Stimulated activated CD8-positive, alpha-beta memory T cell treated with anti-CD3 and anti-CD28 coated beads, Interleukin-12 subunit alpha, Interleukin-12 subunit beta, amount 100 ng/mL, for 1 hour (primary cell): ENCODE data around the gene ATOX1.
"Not testable (repeated sequence)": the region's sequence is repeated elsewhere in the genome, so short reads cannot be mapped to it uniquely, and the experiment has no call there.

ENCODE experiments used
- DNase-seq: peaks from one replicate; pipeline ENCODE4 v3.0.0-alpha.2; 2020; ENCODE audit warnings: low read depth

The ATOX1 gene

GRCh38 chr5:151758430-151759241 is at the start of gene ATOX1:
TSS of gene ATOX1 (minus strand) at chr5:151758631. CDS start at chr5:151758551, 80 bp downstream.
- DNase-seq = peak; percentile 83

DNA sequence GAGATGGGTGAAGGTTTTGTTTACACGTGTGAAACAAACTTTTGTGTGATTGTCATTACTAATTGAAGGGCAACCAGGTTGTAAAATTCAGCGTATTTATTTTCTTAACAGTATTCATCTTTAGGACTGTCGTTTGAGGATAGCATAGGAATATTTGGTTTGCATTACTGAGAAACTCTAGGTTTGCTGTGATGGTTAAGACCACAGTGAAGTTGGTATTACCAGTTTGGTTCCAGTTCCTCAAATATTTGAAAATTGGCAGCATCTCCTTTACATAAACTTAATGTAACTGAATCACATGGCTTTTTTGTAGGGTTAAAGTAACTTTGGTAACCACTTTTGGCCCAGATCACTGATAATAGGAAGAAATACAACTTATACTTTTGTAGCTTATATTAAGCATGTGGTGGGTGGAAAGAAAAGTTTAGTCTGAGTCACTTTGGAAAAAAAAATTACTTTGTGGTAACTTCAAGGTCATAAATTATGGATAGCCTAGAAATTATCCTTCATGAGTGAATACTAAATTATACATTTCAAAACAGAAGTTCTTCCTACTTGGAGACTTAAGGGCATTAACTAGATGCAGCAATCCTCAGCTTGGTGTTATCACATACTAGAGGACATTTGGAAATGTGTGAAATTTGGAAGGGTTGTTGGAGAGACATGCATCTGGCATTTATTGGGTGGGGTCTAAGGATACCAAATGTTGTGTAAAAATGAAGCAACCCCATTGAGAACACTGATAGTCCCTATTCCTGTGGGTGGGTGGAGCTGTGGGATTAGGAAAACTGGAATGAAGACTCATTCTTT is 47.2 kb upstream of the ATOX1 start:
- no peak for DNase-seq

DNA sequence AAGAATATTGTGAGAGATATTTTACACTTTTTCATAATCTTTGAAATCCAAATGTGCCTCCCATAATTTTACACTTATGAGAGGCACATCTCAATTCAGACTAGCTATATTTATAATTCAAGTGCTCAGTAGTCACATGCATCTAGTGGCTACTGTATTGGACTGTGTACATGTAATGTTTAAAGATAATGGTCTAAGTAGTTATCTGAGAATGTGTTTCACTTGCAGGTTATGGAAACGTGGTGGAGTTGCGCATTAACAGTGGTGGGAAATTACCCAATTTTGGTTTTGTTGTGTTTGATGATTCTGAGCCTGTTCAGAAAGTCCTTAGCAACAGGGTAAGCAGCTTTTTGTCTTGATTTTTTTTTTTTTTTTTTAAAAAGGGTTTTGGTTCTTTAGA is 42.1 kb upstream of the ATOX1 start:
- DNase-seq = no peak

DNA sequence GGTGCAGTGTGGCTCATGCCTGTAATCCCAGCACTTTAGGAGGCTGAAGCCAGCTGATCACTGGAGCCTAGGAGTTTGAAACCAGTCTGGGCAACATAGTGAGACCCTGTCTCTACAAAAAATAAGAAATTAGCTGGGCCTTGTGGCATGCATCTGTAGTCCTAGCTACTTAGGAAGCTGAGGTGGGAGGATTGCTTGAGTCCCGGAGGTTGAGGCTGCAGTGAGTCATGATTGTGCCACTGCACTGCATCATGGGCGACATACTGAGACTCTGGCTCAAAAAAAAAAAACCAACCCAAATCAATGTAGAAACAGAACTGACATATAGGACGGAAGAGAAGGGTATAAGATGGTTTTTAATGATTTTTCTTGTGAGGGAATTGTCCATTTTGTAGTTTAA is 41.0 kb upstream of the ATOX1 start:
- no peak for DNase-seq

GRCh38 chr5:151798674-151799073 is 40.2 kb upstream of the ATOX1 start:
- no peak for DNase-seq

DNA sequence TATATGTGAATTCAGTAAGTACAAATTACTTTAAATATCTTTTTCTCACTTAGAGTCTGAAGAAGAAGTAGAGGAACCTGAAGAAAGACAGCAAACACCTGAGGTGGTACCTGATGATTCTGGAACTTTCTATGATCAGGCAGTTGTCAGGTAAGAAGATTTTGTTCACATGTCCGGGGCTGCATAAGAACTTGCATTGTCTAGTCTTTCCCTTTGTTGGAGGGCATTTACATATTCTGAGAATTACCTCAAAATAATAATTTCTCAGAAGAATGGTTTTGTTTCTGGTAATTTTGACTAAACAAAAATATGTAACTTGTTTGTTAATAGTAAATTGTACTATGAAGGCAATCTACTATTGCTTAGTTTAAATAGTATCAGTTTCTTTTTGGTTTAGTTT is 37.0 kb upstream of the ATOX1 start:
- no peak for DNase-seq

GRCh38 chr5:151793358-151793757 is 34.9 kb upstream of the ATOX1 start:
- DNase-seq = no peak

GRCh38 chr5:151787817-151788216 is 29.4 kb upstream of the ATOX1 start:
- DNase-seq = no peak

DNA sequence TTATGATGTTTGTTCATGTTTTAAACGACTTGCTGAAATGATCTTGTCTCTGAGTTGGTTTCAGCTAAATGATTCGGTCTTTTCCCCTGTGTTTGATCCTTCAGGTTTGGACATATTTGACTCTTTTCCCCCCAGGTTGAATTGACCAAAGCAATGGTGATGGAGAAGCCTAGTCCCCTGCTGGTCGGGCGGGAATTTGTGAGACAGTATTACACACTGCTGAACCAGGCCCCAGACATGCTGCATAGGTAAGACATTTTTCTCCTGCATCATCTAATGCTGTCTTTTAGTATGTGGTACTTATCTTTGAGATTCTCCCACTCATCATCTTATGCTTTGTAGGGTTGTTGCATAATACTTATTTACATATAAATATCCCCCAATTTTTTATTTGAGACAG is 28.0 kb upstream of the ATOX1 start:
- no peak for DNase-seq

DNA sequence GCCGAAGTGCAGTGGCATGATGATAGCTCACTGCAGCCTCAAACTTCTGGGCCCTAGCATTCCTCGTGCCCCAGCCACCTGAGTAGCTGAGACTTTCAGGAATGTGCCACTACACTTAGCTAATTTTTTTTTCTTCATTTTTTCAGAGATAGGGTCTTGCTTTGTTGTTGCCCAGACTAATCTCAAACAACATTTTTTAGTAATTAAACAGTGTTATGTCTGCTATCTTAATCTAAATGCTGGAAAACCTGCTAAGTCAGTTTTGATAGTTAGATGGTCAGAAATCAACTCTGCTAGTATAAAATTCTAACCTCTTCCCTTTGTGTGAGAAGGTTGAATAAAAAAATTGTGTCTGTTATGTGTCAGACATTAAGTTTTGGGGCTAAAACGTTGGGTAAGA is 25.7 kb upstream of the ATOX1 start:
- DNase-seq = no peak

- DNase-seq = not testable (repeated sequence)
Measured at GRCh38 chr5:151783664-151784063, 25.2 kb upstream of the ATOX1 start.

GRCh38 chr5:151781201-151781600 is 22.8 kb upstream of the ATOX1 start:
- no peak for DNase-seq

- DNase-seq = no peak
Measured at GRCh38 chr5:151780348-151780747, 21.9 kb upstream of the ATOX1 start.

- no peak for DNase-seq
Measured at GRCh38 chr5:151779531-151780125, 21.2 kb upstream of the ATOX1 start.

- no peak for DNase-seq
Measured at GRCh38 chr5:151775025-151775606, 16.7 kb upstream of the ATOX1 start.

DNA sequence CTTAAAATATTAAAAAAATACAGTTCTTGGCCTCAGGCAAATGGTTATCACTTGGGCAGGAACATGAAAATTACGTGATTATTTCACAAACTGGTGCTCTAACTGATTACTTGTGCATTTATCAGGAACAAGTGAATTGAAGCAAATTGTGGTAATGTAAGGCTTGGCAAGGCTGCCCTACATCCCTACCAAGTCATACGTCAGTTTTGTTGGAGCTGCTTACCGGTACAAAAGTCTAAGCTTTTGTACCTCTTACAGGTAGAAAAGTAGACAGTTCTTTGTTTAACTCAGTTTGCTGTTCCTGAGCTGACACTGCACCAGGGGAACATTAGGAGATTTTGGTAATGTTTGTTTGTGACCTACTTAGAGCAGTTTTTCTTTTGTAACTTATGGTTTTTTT is 15.5 kb upstream of the ATOX1 start:
- DNase-seq = no peak

DNA sequence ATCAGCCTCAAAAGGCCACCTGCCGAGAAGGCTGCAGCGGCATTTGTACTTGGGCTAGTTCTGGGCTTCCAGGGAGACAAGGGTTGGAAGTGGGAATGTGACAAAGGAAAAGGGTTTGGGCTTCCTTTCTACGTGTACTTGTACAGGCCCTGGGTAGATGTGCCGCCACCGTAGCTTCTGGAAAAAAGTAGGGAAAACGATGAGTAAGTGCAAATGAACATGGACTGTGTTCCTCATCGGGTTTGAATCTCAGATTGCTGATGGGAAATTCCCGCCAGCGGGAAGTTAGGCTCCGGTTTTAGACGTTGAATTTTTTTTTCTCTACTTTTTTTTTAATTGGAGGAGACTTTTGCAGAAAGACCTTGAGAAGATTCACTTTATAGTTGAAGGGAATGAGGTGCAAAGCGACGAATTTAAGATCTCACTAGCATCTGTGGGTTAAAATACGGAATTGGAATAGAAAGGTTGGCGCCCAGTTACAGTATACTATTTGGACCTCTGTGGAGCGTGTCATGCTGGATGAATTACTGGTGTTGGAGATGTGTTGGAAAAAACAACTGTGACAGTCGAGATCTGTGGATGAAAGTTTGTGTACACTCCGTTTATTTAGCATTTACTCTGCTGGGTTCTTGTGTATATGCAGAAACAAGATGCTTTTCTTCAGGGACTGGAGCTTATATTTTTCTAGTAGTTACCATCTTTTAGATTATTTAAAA is 14.6 kb upstream of the ATOX1 start:
- DNase-seq = no peak

- no peak for DNase-seq
Measured at GRCh38 chr5:151772029-151772845, 13.8 kb upstream of the ATOX1 start.

- peak; percentile 99 for DNase-seq
Measured at GRCh38 chr5:151771259-151772028, 13.0 kb upstream of the ATOX1 start, which contains the start of gene G3BP1. TSS of gene G3BP1 (plus strand) at chr5:151771954. CDS start at chr5:151786621, 14,667 bp downstream.
